Measurements from ENCODE around the gene DEDD2. TPM values are rescaled to one million over a fixed set of nuclear protein-coding genes. Genes with fewer than 3 reads are reported as not detected.

DEDD2 gene
- total RNA-seq, 1 donor from 2014 or later = 27.1 TPM

GRCh38 chr19:42172261-42172660, 45.2 kb downstream of the DEDD2 start:
- DNase-seq (ENCODE audit: low spot score) = no peak
- H3K4me1 Mint-ChIP-seq (ENCODE audit: unreplicated experiment) = peaks cover 19% of the 10 kb centered on the region
- no peak overlapping the region for H3K4me3 Mint-ChIP-seq (ENCODE audit: unreplicated experiment)
- no peaks in the 10 kb centered on the region for H3K36me3 Mint-ChIP-seq (ENCODE audit: low read depth, unreplicated experiment)
- H3K9me3 Mint-ChIP-seq (ENCODE audit: unreplicated experiment) = no peaks in the 10 kb centered on the region
- no peak overlapping the region for H3K27ac Mint-ChIP-seq (ENCODE audit: unreplicated experiment)
- peaks cover 27% of the 10 kb centered on the region for H3K27me3 Mint-ChIP-seq (ENCODE audit: unreplicated experiment)
- no peak for TF ChIP-seq CTCF (IDR thresholded peaks at IDR 0.05; ENCODE audit: unreplicated experiment)

- no peak overlapping the region for H3K27ac Mint-ChIP-seq (ENCODE audit: unreplicated experiment)
- H3K27me3 Mint-ChIP-seq (ENCODE audit: unreplicated experiment) = peaks cover 27% of the 10 kb centered on the region
- no peaks in the 10 kb centered on the region for H3K36me3 Mint-ChIP-seq (ENCODE audit: low read depth, unreplicated experiment)
- H3K9me3 Mint-ChIP-seq (ENCODE audit: unreplicated experiment) = no peaks in the 10 kb centered on the region
- no peak overlapping the region for H3K4me3 Mint-ChIP-seq (ENCODE audit: unreplicated experiment)
- no peak for DNase-seq (ENCODE audit: low spot score)
- TF ChIP-seq CTCF (IDR thresholded peaks at IDR 0.05; ENCODE audit: unreplicated experiment) = no peak
- peaks cover 12% of the 10 kb centered on the region for H3K4me1 Mint-ChIP-seq (ENCODE audit: unreplicated experiment)
Measured at GRCh38 chr19:42170715-42171114, 46.8 kb downstream of the DEDD2 start.

DNA sequence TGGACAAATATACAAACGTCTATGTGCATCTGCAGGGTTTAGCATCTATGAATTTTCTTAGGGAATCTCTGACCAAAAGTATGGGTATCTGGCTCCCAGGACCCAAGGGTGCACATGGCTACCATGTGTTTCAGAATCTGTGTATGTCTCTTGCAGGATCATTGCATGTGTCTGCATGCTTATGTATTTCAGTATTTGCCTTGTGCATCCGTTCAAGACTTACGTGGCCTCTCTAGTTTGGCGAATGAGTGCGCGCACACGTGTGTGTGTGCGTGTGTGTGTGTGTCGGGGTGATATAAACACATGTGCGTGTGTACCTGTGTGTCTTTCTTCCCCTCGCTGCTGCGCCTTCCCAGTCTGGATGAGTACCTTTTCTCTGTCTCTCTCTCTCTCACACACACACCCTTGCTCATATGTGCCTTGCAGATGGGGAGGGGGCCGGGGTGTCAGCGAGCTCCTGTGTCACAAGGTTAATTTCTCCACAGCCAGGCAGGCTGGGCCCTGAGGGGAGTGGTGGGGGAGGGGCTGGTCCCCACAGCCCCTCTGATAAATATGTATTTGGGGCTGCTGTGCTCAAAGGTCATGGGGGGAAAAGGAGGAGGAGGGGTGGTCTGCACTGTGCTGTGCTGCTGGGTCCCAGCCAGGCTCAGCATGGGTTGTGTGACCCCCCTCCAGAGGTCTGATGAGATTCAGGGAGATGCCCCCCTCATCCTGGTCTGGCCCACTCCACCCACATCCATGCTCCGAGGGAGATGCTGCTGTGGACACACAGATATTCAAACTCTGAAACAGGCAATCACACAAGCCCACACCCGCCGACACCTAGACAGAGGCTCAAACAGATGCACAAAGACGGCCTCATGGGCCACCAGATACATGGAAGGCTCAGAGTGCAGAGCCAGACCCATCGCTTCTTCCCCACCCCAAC, 47.7 kb downstream of the DEDD2 start:
- Mint-ChIP-seq H3K27me3 (ENCODE audit: unreplicated experiment) (peaks cover 19% of the 10 kb centered on the region), H3K4me3 (ENCODE audit: unreplicated experiment) (no peak overlapping the region), H3K36me3 (ENCODE audit: low read depth, unreplicated experiment) (no peaks in the 10 kb centered on the region)

GRCh38 chr19:42168206-42168605, 49.3 kb downstream of the DEDD2 start:
- Mint-ChIP-seq H3K27ac (ENCODE audit: unreplicated experiment) (no peak overlapping the region), H3K4me3 (ENCODE audit: unreplicated experiment) (no peak overlapping the region), H3K36me3 (ENCODE audit: low read depth, unreplicated experiment) (no peaks in the 10 kb centered on the region), H3K4me1 (ENCODE audit: unreplicated experiment) (no peaks in the 10 kb centered on the region), H3K27me3 (ENCODE audit: unreplicated experiment) (peaks cover 15% of the 10 kb centered on the region), H3K9me3 (ENCODE audit: unreplicated experiment) (no peaks in the 10 kb centered on the region)
- TF ChIP-seq CTCF (IDR thresholded peaks at IDR 0.05; ENCODE audit: unreplicated experiment) = no peak
- no peak for DNase-seq (ENCODE audit: low spot score)

More for the DNA sequence above, 47.7 kb downstream of the DEDD2 start:
- DNase-seq (ENCODE audit: low spot score) = no peak
- Mint-ChIP-seq H3K4me1 (ENCODE audit: unreplicated experiment) (peaks cover 3% of the 10 kb centered on the region), H3K9me3 (ENCODE audit: unreplicated experiment) (no peaks in the 10 kb centered on the region), H3K27ac (ENCODE audit: unreplicated experiment) (no peak overlapping the region)
- no peak for TF ChIP-seq CTCF (IDR thresholded peaks at IDR 0.05; ENCODE audit: unreplicated experiment)

GRCh38 chr19:42166316-42166715, 51.2 kb downstream of the DEDD2 start:
- Mint-ChIP-seq H3K27ac (ENCODE audit: unreplicated experiment) (no peak overlapping the region), H3K4me3 (ENCODE audit: unreplicated experiment) (no peak overlapping the region), H3K9me3 (ENCODE audit: unreplicated experiment) (no peaks in the 10 kb centered on the region), H3K4me1 (ENCODE audit: unreplicated experiment) (no peaks in the 10 kb centered on the region), H3K36me3 (ENCODE audit: low read depth, unreplicated experiment) (no peaks in the 10 kb centered on the region), H3K27me3 (ENCODE audit: unreplicated experiment) (peaks cover 15% of the 10 kb centered on the region)
- DNase-seq (ENCODE audit: low spot score) = no peak
- no peak for TF ChIP-seq CTCF (IDR thresholded peaks at IDR 0.05; ENCODE audit: unreplicated experiment)

Measured in endothelial cell (in vitro differentiated cells).